AG09309 (cell line): ENCODE results near the gene C1QTNF2.

ENCODE experiments used
- DNase-seq: peaks from one replicate; pipeline ENCODE4 v3.0.0-alpha.2; 2010; ENCODE audit warnings: low read depth
- H3K4me3 ChIP-seq: 2 replicates; pipeline ENCODE4 v1.5.1; 2011; ENCODE audit warnings: mild to moderate bottlenecking, low read depth, low read length, moderate library complexity; ENCODE audit not compliant: control insufficient read depth
- TF ChIP-seq, protein P1 (sequence below): IDR thresholded peaks from 2 replicates; pipeline ENCODE4 v1.5.1; 2011; ENCODE audit warnings: mild to moderate bottlenecking, low read depth, low read length, inconsistent platforms; ENCODE audit not compliant: insufficient read depth, control insufficient read depth; ENCODE audit errors: missing control alignments

The C1QTNF2 gene

DNA sequence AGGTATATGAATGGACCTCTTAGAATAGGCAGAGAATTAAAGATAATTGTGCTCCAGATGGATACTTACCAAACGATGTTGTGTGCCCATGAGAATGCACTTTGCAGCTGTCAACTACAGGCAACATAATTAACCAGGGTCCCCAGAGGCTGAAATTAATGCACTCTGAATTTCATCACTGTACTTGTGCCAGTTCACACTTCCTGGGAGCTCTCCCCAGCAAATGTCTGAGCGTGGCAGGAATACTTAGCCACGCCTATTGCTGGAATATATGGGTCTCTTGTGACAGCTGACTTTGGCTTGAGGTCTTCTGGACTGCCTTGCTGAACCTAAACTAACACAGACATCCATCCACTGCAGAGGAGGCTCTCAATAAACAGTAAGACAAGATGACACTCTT lies 11.9 kb upstream of the C1QTNF2 start:
- no peak for DNase-seq
- TF ChIP-seq, protein P1, sequence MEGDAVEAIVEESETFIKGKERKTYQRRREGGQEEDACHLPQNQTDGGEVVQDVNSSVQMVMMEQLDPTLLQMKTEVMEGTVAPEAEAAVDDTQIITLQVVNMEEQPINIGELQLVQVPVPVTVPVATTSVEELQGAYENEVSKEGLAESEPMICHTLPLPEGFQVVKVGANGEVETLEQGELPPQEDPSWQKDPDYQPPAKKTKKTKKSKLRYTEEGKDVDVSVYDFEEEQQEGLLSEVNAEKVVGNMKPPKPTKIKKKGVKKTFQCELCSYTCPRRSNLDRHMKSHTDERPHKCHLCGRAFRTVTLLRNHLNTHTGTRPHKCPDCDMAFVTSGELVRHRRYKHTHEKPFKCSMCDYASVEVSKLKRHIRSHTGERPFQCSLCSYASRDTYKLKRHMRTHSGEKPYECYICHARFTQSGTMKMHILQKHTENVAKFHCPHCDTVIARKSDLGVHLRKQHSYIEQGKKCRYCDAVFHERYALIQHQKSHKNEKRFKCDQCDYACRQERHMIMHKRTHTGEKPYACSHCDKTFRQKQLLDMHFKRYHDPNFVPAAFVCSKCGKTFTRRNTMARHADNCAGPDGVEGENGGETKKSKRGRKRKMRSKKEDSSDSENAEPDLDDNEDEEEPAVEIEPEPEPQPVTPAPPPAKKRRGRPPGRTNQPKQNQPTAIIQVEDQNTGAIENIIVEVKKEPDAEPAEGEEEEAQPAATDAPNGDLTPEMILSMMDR = no peak
- no peak overlapping the region for H3K4me3 ChIP-seq

DNA sequence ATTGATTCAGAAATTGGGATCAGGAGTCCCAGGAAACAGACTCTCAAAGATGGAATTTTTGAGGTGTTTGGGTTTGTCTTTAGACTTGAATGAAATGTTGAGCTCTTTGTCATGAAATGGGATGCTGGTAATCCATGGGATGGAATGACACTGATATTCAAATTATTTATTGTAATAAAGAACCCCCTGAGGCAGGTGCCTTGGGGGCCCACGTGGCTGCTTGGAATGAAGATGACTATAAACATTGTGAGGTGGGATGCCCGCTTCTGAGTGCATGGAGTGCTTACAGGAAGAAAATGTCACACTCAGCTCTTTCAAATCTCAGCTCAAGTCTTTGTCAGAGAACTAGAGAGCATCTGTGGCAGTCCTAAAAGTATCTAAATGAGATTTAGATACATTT lies 9.6 kb upstream of the C1QTNF2 start:
- no peak overlapping the region for H3K4me3 ChIP-seq
- no peak for DNase-seq
- TF ChIP-seq, protein P1 = no peak

DNA sequence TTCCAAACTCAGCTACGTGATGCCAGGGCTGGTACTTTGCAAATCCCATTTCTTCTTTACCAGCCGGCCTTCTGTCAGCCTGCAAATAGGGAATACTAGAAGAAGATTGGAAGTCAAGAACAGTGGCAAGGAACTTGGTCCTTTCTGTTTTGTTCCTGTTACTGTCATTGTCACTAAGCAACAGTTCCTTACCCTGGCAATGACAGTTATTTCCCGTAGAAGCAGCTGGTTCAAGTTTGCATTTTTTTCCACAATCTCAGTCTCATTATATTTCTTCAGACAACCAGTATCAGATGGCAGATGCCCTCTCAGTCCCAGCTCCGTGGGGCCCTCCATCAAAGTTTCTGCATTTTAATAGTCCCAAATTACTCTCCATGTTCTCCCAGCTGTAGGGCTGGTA lies 9.1 kb upstream of the C1QTNF2 start:
- no peak overlapping the region for H3K4me3 ChIP-seq
- TF ChIP-seq, protein P1 = no peak
- no peak for DNase-seq

DNA sequence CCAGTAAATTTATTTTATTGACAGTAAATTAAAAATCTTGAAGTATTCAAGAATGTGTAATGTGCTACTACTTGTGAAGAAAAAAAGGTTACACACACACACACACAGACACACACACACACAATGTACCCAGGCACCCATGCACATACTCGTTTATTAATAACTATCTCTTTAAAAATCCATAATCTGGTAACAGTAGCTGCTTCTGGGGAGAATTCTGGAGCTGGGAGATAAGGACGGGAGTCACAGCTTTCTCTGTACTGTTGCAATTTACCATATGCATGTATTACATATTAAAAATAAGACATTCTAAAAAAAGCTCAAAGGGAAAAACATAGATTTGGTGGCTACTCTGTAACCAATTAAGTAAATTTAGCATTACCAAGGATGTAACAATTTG lies 7.9 kb upstream of the C1QTNF2 start:
- TF ChIP-seq, protein P1 = no peak
- no peak for DNase-seq
- no peak overlapping the region for H3K4me3 ChIP-seq

DNA sequence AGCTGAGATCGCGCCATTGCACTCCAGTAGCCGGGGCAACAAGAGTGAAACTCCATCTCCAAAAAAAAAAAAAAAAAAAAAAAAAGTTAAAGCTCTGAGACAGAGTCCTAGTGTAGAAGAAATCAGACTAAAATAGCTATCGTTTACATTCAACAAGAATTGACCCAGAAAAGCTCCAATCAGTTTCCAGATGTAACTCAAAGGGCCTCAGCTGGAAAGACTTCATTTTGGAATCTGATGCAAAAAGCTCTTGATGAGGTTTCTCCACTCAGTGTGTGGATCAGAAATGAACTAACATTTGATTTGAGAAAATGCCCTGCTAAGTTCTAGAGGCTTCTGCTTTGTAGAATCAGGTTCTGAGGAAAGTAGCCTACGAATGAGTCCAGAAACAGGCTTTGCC lies 7.2 kb upstream of the C1QTNF2 start:
- DNase-seq = no peak
- H3K4me3 ChIP-seq = no peak overlapping the region
- TF ChIP-seq, protein P1 = no peak

DNA sequence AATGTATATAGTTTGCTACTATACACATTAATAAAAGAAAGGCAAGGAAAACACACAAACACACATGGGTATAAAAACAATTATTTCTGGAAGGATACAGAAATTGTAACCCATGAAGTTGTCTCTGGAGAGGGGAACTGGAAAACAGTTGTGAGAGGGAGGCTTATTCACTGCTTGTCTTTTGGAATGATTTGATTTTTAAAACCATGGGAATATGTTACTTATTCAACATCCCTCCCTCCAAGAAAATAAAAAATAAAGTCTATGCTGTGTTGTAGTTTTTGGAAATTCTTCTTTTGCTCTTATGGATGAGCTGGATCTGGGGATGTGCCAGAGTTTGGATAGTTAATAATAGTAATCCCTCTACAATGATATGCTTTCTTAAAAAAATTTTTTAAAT lies 6.0 kb upstream of the C1QTNF2 start:
- TF ChIP-seq, protein P1 = no peak
- no peak for DNase-seq
- no peak overlapping the region for H3K4me3 ChIP-seq

DNA sequence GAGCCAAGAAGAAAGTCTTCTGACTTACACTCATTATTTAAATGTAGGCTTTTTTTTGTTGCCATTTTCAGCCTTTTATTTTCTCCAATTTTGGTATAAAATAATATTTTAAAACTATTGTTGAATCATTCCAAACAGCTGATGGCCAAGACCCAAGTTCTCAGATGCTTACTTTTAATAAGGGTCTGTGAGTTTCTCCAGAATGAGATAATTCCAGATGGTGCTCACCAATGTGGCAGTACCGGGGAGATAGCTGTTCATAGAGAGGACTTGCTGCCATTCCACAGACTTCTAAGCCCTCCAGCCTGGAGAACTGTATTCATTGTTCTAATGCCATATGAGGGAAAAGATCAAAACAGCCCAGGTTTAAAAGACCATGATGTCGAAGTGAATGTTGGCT lies 5.3 kb upstream of the C1QTNF2 start:
- TF ChIP-seq, protein P1 = no peak
- no peak for DNase-seq
- H3K4me3 ChIP-seq = no peak overlapping the region
